ENCODE data around the gene PTPRB. TPM values are rescaled to one million over a fixed set of nuclear protein-coding genes. Genes with fewer than 3 reads are reported as not detected.

PTPRB gene
- total RNA-seq, 1 experiment from 2014 or later: not detected

DNA sequence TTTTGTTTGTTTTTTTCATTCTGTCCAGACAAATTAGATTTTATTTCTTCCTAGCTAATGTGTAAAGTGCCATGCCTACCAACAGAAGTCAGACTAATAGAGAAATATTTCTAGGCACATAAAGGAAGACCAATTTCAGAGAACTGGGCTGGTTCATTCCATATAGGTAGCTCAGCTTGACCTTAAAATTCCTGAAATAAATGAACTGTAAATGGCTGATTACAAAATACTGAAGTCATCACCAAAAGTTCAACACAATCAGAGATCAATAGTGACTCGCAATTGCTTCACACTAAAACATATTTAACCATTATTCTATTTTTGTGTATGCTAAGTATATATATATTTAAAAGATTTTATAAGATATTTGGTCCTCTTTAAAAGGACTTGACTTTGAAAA is 34.2 kb downstream of the PTPRB start:
- no peak overlapping the region for H2AFZ ChIP-seq (ENCODE audit: low read length)
- H3K9ac ChIP-seq (ENCODE audit: low read length): no peak overlapping the region
- H4K20me1 ChIP-seq (ENCODE audit: insufficient read depth, low read depth, low read length): no peaks in the 10 kb centered on the region
- H3K27me3 ChIP-seq (ENCODE audit: low read length): no peaks in the 10 kb centered on the region
- H3K79me2 ChIP-seq (ENCODE audit: low read length): no peaks in the 10 kb centered on the region
- no peaks in the 10 kb centered on the region for H3K4me1 ChIP-seq (ENCODE audit: low read length)
- H3K4me2 ChIP-seq (ENCODE audit: low read depth, low read length, poor library complexity, severe bottlenecking): no peak overlapping the region
- no peak for DNase-seq
- no peak overlapping the region for H3K4me3 ChIP-seq (ENCODE audit: low read length)
- no peaks in the 10 kb centered on the region for H3K9me3 ChIP-seq (ENCODE audit: low read length)
- no peaks in the 10 kb centered on the region for H3K36me3 ChIP-seq (ENCODE audit: insufficient read depth, low read length)
- H3K27ac ChIP-seq (ENCODE audit: low read length): no peak overlapping the region
- no peaks in the 10 kb centered on the region for H3K9me2 ChIP-seq (replicated peaks; ENCODE audit: insufficient read depth, low read length)

DNA sequence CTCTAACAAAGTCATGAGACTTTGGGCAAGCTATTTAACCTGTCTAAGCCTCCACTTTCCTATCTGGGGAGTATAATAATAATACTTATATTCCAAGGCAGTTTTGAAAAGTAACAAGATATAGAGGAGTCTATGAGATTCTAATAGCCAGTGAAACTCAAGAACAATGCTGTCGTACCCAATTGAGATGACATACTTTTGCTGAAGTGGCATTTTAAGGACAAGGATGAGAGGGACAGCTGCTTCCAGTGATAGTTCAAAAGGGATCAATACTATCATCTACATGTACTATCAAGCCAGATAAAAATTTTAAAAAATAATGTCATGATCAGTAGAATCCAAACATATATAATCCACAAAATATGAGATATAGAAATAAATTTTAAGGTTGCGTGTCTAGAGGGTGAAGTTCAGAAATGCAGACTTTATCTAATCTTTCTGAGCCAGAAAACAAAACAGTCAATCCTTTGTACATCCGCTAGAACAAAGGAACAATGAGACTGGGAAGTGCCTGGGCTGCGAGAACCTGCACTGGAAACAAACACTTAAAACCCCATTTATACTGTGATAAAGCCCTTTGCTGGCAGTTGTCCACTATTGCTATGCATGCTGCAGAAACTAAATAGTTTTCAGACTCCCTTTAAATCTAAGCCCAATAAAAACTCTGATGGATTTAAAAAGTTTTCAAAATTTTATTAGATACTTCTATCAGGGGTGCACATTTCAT is 38.6 kb downstream of the PTPRB start:
- DNase-seq: no peak

DNA sequence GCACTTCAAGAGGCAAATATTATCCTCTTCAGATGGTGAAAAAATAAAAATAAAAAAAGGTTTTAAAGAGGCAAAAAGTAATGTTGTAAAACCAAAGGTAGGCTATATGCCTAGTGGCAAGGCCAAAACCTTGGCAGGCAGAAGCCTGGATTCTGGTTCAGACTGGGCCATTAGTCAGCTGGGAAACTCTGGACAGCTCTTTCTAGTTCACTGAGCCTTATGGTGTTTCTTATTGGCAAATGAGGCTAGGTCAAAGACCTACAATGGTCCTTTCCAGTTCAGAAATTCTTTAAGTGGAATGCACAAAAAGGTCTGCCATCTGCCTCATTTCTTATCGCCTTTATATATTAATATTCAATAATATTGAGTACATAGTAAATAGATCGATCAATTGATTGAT is 44.6 kb downstream of the PTPRB start:
- DNase-seq: no peak
- H3K4me3 ChIP-seq (ENCODE audit: low read length): no peak overlapping the region

More for the DNA sequence above, 38.6 kb downstream of the PTPRB start:
- Histone ChIP-seq H3K4me3 (ENCODE audit: low read length) (no peak overlapping the region), H3K9me3 (ENCODE audit: low read length) (no peaks in the 10 kb centered on the region), H3K4me1 (ENCODE audit: low read length) (no peaks in the 10 kb centered on the region), H3K27ac (ENCODE audit: low read length) (no peak overlapping the region), H3K9me2 (replicated peaks; ENCODE audit: insufficient read depth, low read length) (no peaks in the 10 kb centered on the region), H3K36me3 (ENCODE audit: insufficient read depth, low read length) (no peaks in the 10 kb centered on the region), H3K9ac (ENCODE audit: low read length) (no peak overlapping the region), H3K4me2 (ENCODE audit: low read depth, low read length, poor library complexity, severe bottlenecking) (no peak overlapping the region), H3K27me3 (ENCODE audit: low read length) (no peaks in the 10 kb centered on the region), H4K20me1 (ENCODE audit: insufficient read depth, low read depth, low read length) (no peaks in the 10 kb centered on the region), H2AFZ (ENCODE audit: low read length) (no peak overlapping the region), H3K79me2 (ENCODE audit: low read length) (no peaks in the 10 kb centered on the region)

DNA sequence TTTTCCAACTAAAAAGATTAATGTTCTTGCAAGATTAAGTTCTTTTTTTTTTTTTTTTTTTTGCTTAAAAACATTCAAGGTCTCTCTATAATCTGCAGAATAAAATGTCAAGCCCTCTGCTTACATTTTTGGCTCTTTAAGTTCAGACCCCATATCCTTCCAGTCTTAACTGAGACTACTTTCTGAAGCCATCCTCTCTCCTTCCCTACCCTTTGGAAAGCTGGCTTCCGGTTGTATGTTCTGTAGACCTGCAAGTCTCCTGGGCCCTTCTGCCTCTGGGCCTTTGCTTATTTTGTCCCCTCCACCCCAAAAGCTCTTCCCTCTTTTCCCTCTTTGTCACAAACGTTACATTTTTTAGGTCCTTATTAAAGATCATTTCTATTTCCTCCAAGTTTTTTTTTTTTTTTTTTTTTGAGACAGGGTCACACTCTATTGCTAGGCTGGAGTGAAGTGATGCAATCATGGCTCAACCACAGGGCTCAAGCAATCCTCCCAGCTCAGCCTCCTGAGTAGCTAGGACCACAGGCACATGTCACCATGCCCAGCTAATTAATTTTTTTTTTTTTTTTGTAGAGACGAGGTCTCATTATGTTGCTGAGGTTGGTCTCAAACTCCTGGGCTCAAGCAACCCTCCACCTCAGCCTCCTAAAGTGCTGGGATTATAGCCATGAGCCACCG is 46.5 kb downstream of the PTPRB start:
- H3K27me3 ChIP-seq (ENCODE audit: low read length): no peaks in the 10 kb centered on the region
- no peak overlapping the region for H3K4me3 ChIP-seq (ENCODE audit: low read length)
- H3K4me1 ChIP-seq (ENCODE audit: low read length): no peaks in the 10 kb centered on the region
- no peak overlapping the region for H2AFZ ChIP-seq (ENCODE audit: low read length)
- H3K4me2 ChIP-seq (ENCODE audit: low read depth, low read length, poor library complexity, severe bottlenecking): no peak overlapping the region
- H3K9ac ChIP-seq (ENCODE audit: low read length): no peak overlapping the region
- no peak overlapping the region for H3K27ac ChIP-seq (ENCODE audit: low read length)
- no peak for DNase-seq
- H3K9me3 ChIP-seq (ENCODE audit: low read length): no peaks in the 10 kb centered on the region
- no peaks in the 10 kb centered on the region for H3K79me2 ChIP-seq (ENCODE audit: low read length)
- no peaks in the 10 kb centered on the region for H3K9me2 ChIP-seq (replicated peaks; ENCODE audit: insufficient read depth, low read length)
- no peaks in the 10 kb centered on the region for H3K36me3 ChIP-seq (ENCODE audit: insufficient read depth, low read length)
- no peaks in the 10 kb centered on the region for H4K20me1 ChIP-seq (ENCODE audit: insufficient read depth, low read depth, low read length)

More for the DNA sequence above, 44.6 kb downstream of the PTPRB start:
- Histone ChIP-seq H3K79me2 (ENCODE audit: low read length) (no peaks in the 10 kb centered on the region), H4K20me1 (ENCODE audit: insufficient read depth, low read depth, low read length) (no peaks in the 10 kb centered on the region), H3K27ac (ENCODE audit: low read length) (no peak overlapping the region), H2AFZ (ENCODE audit: low read length) (no peak overlapping the region), H3K27me3 (ENCODE audit: low read length) (no peaks in the 10 kb centered on the region), H3K4me2 (ENCODE audit: low read depth, low read length, poor library complexity, severe bottlenecking) (no peak overlapping the region), H3K4me1 (ENCODE audit: low read length) (no peaks in the 10 kb centered on the region), H3K9me2 (replicated peaks; ENCODE audit: insufficient read depth, low read length) (no peaks in the 10 kb centered on the region), H3K36me3 (ENCODE audit: insufficient read depth, low read length) (no peaks in the 10 kb centered on the region), H3K9me3 (ENCODE audit: low read length) (no peaks in the 10 kb centered on the region), H3K9ac (ENCODE audit: low read length) (no peak overlapping the region)

DNA sequence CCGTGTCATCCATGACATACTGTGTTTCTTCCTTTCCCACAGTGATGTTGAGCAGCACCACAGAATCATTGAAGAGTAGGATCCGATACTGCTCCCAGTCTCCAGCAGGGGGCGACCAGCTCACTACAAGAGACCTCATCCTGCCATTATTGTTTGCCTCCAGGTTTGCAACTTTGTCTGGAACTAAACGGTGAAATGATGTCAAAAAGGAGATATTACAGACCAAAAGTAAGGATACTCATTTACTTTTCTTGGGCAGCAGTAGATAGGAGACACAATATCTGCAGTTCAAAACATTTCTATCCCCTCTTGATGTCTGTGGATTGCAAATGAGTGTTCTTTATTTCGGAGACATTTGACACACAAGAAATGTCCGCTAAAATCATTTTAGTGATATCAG is 47.2 kb downstream of the PTPRB start:
- Histone ChIP-seq H3K36me3 (ENCODE audit: insufficient read depth, low read length) (no peaks in the 10 kb centered on the region; the same call in 1 of the 2 replicates), H3K27me3 (ENCODE audit: low read length) (no peaks in the 10 kb centered on the region), H3K9me2 (replicated peaks; ENCODE audit: insufficient read depth, low read length) (no peaks in the 10 kb centered on the region), H3K4me2 (ENCODE audit: low read depth, low read length, poor library complexity, severe bottlenecking) (no peak overlapping the region), H3K9ac (ENCODE audit: low read length) (no peak overlapping the region), H3K79me2 (ENCODE audit: low read length) (no peaks in the 10 kb centered on the region), H2AFZ (ENCODE audit: low read length) (peak overlapping the region; percentile 52; the same call in 1 of the 2 replicates), H3K9me3 (ENCODE audit: low read length) (no peaks in the 10 kb centered on the region), H4K20me1 (ENCODE audit: insufficient read depth, low read depth, low read length) (no peaks in the 10 kb centered on the region), H3K27ac (ENCODE audit: low read length) (no peak overlapping the region), H3K4me1 (ENCODE audit: low read length) (no peaks in the 10 kb centered on the region), H3K4me3 (ENCODE audit: low read length) (no peak overlapping the region)
- peak; percentile 82 for DNase-seq

DNA sequence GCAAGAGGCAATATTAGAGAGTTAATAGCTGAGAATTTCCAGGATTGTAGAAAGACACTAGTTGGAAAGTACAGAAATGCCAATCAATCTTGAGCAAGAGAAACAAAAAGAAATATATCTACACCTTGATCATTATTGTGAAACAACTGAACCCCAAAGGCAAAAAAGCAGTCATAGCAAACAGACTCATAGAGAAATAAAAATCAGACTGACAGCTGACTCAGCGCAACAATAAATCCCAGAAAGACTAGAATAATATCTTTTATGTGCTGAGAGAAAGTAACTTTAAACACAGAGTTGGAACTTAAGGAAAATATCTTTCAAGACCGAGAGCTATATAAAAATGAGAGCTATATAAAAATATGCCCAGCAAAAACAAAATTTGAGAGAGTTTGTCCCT is 52.9 kb downstream of the PTPRB start:
- H4K20me1 ChIP-seq (ENCODE audit: insufficient read depth, low read depth, low read length): no peaks in the 10 kb centered on the region
- H2AFZ ChIP-seq (ENCODE audit: low read length): no peak overlapping the region
- H3K27ac ChIP-seq (ENCODE audit: low read length): no peak overlapping the region
- H3K36me3 ChIP-seq (ENCODE audit: insufficient read depth, low read length): peaks cover 3% of the 10 kb centered on the region; the same call in 1 of the 2 replicates
- DNase-seq: no peak
- H3K9me2 ChIP-seq (replicated peaks; ENCODE audit: insufficient read depth, low read length): no peaks in the 10 kb centered on the region; the same call in 1 of the 2 replicates
- H3K4me1 ChIP-seq (ENCODE audit: low read length): no peaks in the 10 kb centered on the region; the same call in 1 of the 2 replicates
- H3K9ac ChIP-seq (ENCODE audit: low read length): no peak overlapping the region
- H3K4me3 ChIP-seq (ENCODE audit: low read length): no peak overlapping the region
- H3K27me3 ChIP-seq (ENCODE audit: low read length): no peaks in the 10 kb centered on the region
- H3K9me3 ChIP-seq (ENCODE audit: low read length): peaks cover 10% of the 10 kb centered on the region; the same call in 1 of the 2 replicates
- no peak overlapping the region for H3K4me2 ChIP-seq (ENCODE audit: low read depth, low read length, poor library complexity, severe bottlenecking)
- no peaks in the 10 kb centered on the region for H3K79me2 ChIP-seq (ENCODE audit: low read length)

DNA sequence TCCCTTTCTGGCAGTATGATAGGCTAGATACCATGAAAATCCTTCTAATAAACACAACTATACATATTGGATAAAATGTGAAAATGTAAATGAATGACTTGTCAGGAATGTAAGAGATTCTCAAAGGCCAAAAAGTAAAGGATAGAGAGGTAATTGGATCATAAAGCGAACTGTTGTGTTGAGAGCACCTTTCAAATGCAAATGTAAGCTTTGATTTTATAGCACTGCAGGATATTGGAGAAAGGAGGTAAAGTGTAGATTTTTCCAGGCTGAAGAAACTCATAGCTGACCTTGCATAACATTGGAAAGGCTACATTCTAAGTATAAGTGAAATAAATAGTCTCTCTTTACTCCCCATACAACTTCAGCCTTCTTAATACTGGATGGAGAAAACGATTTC is 54.0 kb downstream of the PTPRB start:
- Histone ChIP-seq H3K27ac (ENCODE audit: low read length) (no peak overlapping the region), H2AFZ (ENCODE audit: low read length) (no peak overlapping the region), H3K36me3 (ENCODE audit: insufficient read depth, low read length) (peaks cover 3% of the 10 kb centered on the region; the same call in 1 of the 2 replicates), H3K27me3 (ENCODE audit: low read length) (no peaks in the 10 kb centered on the region), H3K4me1 (ENCODE audit: low read length) (no peaks in the 10 kb centered on the region; the same call in 1 of the 2 replicates), H3K9me2 (replicated peaks; ENCODE audit: insufficient read depth, low read length) (no peaks in the 10 kb centered on the region; the same call in 1 of the 2 replicates), H3K9me3 (ENCODE audit: low read length) (peaks cover 10% of the 10 kb centered on the region; the same call in 1 of the 2 replicates), H3K4me2 (ENCODE audit: low read depth, low read length, poor library complexity, severe bottlenecking) (no peak overlapping the region), H3K4me3 (ENCODE audit: low read length) (no peak overlapping the region), H3K9ac (ENCODE audit: low read length) (no peak overlapping the region), H4K20me1 (ENCODE audit: insufficient read depth, low read depth, low read length) (no peaks in the 10 kb centered on the region), H3K79me2 (ENCODE audit: low read length) (no peaks in the 10 kb centered on the region)
- DNase-seq: no peak

DNA sequence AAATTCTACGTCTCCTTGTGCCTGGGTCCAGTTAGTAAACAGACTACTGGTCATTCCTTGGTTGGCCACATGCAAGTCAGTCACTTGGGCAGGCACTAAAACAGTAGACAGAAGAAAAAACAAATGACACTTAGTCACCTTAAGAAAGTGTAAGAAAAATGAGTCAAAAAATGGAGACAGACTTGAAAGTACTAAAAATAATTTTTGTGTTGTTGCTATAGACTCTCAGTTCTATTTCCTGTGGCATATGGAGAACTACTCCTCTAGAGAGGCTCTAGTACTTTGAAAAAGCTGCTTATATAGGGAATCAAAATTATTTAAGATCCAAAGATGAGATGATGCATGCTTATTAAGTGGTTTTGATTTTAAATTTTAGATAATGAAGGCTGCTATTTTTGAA is 56.0 kb downstream of the PTPRB start:
- H3K4me3 ChIP-seq (ENCODE audit: low read length): no peak overlapping the region
- H3K9me3 ChIP-seq (ENCODE audit: low read length): peaks cover 10% of the 10 kb centered on the region; the same call in 1 of the 2 replicates
- no peak overlapping the region for H3K4me2 ChIP-seq (ENCODE audit: low read depth, low read length, poor library complexity, severe bottlenecking)
- peaks cover 3% of the 10 kb centered on the region; the same call in 1 of the 2 replicates for H3K36me3 ChIP-seq (ENCODE audit: insufficient read depth, low read length)
- no peaks in the 10 kb centered on the region for H4K20me1 ChIP-seq (ENCODE audit: insufficient read depth, low read depth, low read length)
- peaks cover 11% of the 10 kb centered on the region for H3K4me1 ChIP-seq (ENCODE audit: low read length)
- no peaks in the 10 kb centered on the region; the same call in 1 of the 2 replicates for H3K9me2 ChIP-seq (replicated peaks; ENCODE audit: insufficient read depth, low read length)
- no peak for DNase-seq
- H3K27me3 ChIP-seq (ENCODE audit: low read length): no peaks in the 10 kb centered on the region
- no peak overlapping the region for H3K9ac ChIP-seq (ENCODE audit: low read length)
- H2AFZ ChIP-seq (ENCODE audit: low read length): no peak overlapping the region
- H3K27ac ChIP-seq (ENCODE audit: low read length): no peak overlapping the region
- H3K79me2 ChIP-seq (ENCODE audit: low read length): no peaks in the 10 kb centered on the region

Data from Karpas-422 (cell line).